22Rv1 (cell line): Measurements from ENCODE around the gene S1PR2.

ENCODE experiments used
- CTCF ChIP-seq: fragments of 450-650 bp; IDR thresholded peaks from 2 replicates; pipeline ENCODE4 v1.5.1; 2017; ENCODE audit warnings: mild to moderate bottlenecking
- ZFX ChIP-seq: fragments of 450-650 bp; IDR thresholded peaks from 2 replicates; pipeline ENCODE4 v1.6.1; 2017; ENCODE audit warnings: antibody characterized with exemption, borderline replicate concordance

GRCh38 chr19:10246511-10246910 is 15.4 kb upstream of the S1PR2 start:
- TF ChIP-seq CTCF (no peak), ZFX (no peak)
